ENCODE measurements around the gene CRLF3. TPM values are rescaled to one million over a fixed set of nuclear protein-coding genes. Genes with fewer than 3 reads are reported as not detected.

Gene CRLF3
- total and polyA plus RNA-seq, 2 of the 4 experiments (the other 2 are of a cell fraction), result 6.1 to 15.2 TPM

DNA sequence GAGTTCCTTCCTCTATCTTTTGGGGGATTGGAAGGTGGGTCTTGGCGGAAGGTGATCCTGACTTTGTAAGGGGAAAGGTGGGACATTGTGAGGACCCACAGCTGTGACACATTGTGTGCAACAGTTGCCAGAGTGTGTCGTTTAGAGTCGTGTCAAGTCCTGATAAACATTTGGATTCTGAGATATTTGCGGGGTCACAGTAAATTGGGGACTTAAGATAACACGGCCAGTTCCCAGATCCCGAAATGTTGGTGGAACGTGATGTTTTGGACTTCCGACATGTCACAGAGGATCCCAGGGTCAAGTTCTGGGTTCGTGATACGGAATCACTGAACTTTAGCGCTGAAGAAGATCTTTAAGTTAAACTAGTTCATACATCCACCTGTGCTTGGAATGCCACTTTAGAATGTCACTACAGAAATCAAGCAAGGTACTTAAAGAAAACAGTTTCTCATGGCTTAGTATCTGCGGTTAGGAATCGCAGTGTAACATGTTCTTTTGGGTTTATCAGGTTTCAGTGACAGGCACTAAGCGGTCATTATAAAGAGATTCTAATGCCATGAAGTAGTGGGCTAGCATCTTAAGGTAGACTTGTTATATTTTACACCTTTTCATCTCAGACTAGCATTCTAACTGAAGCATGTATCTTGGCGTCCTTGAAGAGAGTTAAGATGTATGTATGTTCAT lies 8.1 kb upstream of the CRLF3 start:
- Histone ChIP-seq H3K9ac (ENCODE audit: low read depth, low read length) (peak overlapping the region; percentile 78), H3K4me3 (ENCODE audit: insufficient read depth, low read depth, low read length) (peak overlapping the region; percentile 86), H3K9me3 (ENCODE audit: control insufficient read depth, insufficient read depth, low read length) (no peaks in the 10 kb centered on the region), H3K9me1 (ENCODE audit: insufficient read depth, low read length) (no peaks in the 10 kb centered on the region), H4K8ac (ENCODE audit: low read depth in 2 of 2, low read length in 2 of 2) (peak overlapping the region in 1 of 2 experiments; percentile 95; a peak in 2 of 4 replicates), H4K20me1 (ENCODE audit: insufficient read depth, low read length) (no peaks in the 10 kb centered on the region), H2BK5ac (ENCODE audit: low read depth, low read length, poor library complexity, severe bottlenecking) (no peak overlapping the region), H4K91ac (ENCODE audit: insufficient read depth, low read depth, low read length) (no peak overlapping the region), H2AK9ac (replicated peaks; ENCODE audit: low read depth, low read length, poor library complexity) (no peak overlapping the region), H3K23ac (ENCODE audit: low read depth, low read length) (peak overlapping the region; percentile 92), H4K5ac (ENCODE audit: low read depth, low read length) (no peak overlapping the region), H3K27ac (ENCODE audit: insufficient read depth, low read length) (peak overlapping the region; percentile 64; the same call in 1 of the 2 replicates), H2BK15ac (ENCODE audit: low read depth, low read length) (no peak overlapping the region), H3K4me2 (ENCODE audit: low read depth, low read length) (peak overlapping the region; percentile 94), H3K14ac (replicated peaks; ENCODE audit: low read depth, low read length) (0 out of 2 replicates have a peak overlapping the region, but pooled peaks have one; percentile 15), H3K36me3 (ENCODE audit: control insufficient read depth, insufficient read depth, low read length) (no peaks in the 10 kb centered on the region), H3K79me1 (ENCODE audit: low read depth in 1 of 2, low read length in 2 of 2) (peaks cover 4 to 29% of the 10 kb centered on the region in 2 experiments; a peak in 3 of 4 replicates), H2AFZ (replicated peaks; ENCODE audit: low read length, poor library complexity) (peak overlapping the region; percentile 98), H3K4ac (ENCODE audit: low read depth, low read length) (peak overlapping the region; percentile 28; the same call in 1 of the 2 replicates), H3K18ac (ENCODE audit: low read depth, low read length) (no peak overlapping the region), H2AK5ac (ENCODE audit: low read depth, low read length) (no peak overlapping the region; the same call in 1 of the 2 replicates), H3K27me3 (ENCODE audit: control insufficient read depth, insufficient read depth, low read length) (no peaks in the 10 kb centered on the region), H3K4me1 (ENCODE audit: control insufficient read depth, insufficient read depth, low read length) (no peaks in the 10 kb centered on the region), H2BK20ac (ENCODE audit: low read depth, low read length) (no peak overlapping the region), H2BK120ac (ENCODE audit: low read depth, low read length) (no peak overlapping the region), H3K56ac (ENCODE audit: extremely low read depth, insufficient read depth, low read length) (no peak overlapping the region)
- ChIA-PET POLR2A (ENCODE audit: unreplicated experiment) (no interaction called here), CTCF (interaction anchor here (0.6 kb wide), 1 partner anchor 30 kb away, joined by 3 read pairs; no protein-coding TSS in a partner anchor)
- BruUV-seq (replicated peaks), result no TSS peak
- DNase-seq, result no peak
- in situ Hi-C loops (cut with MboI; ENCODE audit: low sequenced_read_pairs), result no loop called here
- 0% methylated on average over 6 of the region's 15 CpGs; no CpG with 5 or more reads in 1 of the 2 experiments for WGBS, 2 experiments (ENCODE audit: extremely low coverage in 2 of 2, insufficient read length in 1 of 2)
- no peak for TF ChIP-seq NFE2L2 (IDR thresholded peaks at IDR 0.05; ENCODE audit: low read depth, low read length)
- intact Hi-C loops (cut with micrococcal nuclease), result no loop called here
- ATAC-seq (ENCODE audit: low read depth), result no peak
- dilution Hi-C loops (cut with HindIII; ENCODE audit: low sequenced_read_pairs, unreplicated experiment), result no loop called here

Measured in IMR-90 (cell line).